NB4 (cell line): ENCODE data around the gene MTHFSD.

ENCODE experiments used
- DNase-seq: peaks from one replicate; pipeline ENCODE4 v3.0.0; 2010; ENCODE audit warnings: low read depth
- H3K4me3 ChIP-seq: one replicate; pipeline ENCODE4 v1.5.1; 2011; ENCODE audit warnings: mild to moderate bottlenecking, low read depth, low read length, moderate library complexity
- CTCF ChIP-seq: IDR thresholded peaks from one replicate; pipeline ENCODE4 v1.5.1; 2012; ENCODE audit warnings: low read depth, low read length
- MAX ChIP-seq: IDR thresholded peaks from 2 replicates; pipeline ENCODE4 v1.6.1; 2011; ENCODE audit warnings: low read depth, low read length
- MYC ChIP-seq: IDR thresholded peaks from 2 replicates; pipeline ENCODE4 v1.6.1; 2011; ENCODE audit warnings: low read depth, low read length
- POLR2A ChIP-seq: IDR thresholded peaks from 2 replicates; pipeline ENCODE4 v1.6.1; 2011; ENCODE audit warnings: mild to moderate bottlenecking; ENCODE audit not compliant: insufficient read length; ENCODE audit errors: extremely low read depth

MTHFSD gene

GRCh38 chr16:86537486-86537885 lies 17.5 kb downstream of the MTHFSD start:
- H3K4me3 ChIP-seq = no peak overlapping the region
- DNase-seq = no peak
- TF ChIP-seq MYC (no peak), MAX (no peak), CTCF (no peak)

- H3K4me3 ChIP-seq = no peak overlapping the region
- no peak for TF ChIP-seq POLR2A
- no peak for TF ChIP-seq CTCF
- TF ChIP-seq MAX = no peak
- no peak for TF ChIP-seq MYC
- DNase-seq = no peak
Measured at GRCh38 chr16:86536621-86537020, 18.4 kb downstream of the MTHFSD start.

- no peak overlapping the region for H3K4me3 ChIP-seq
- DNase-seq = no peak
- TF ChIP-seq MAX = no peak
- no peak for TF ChIP-seq MYC
- no peak for TF ChIP-seq POLR2A
- no peak for TF ChIP-seq CTCF
Measured at GRCh38 chr16:86534779-86535615, 20.0 kb downstream of the MTHFSD start.

GRCh38 chr16:86533767-86534351 lies 21.2 kb downstream of the MTHFSD start:
- TF ChIP-seq MYC = no peak
- no peak for TF ChIP-seq POLR2A
- TF ChIP-seq MAX = no peak
- no peak for TF ChIP-seq CTCF
- DNase-seq = no peak
- no peak overlapping the region for H3K4me3 ChIP-seq

- DNase-seq = no peak
- H3K4me3 ChIP-seq = no peak overlapping the region
- no peak for TF ChIP-seq POLR2A
- TF ChIP-seq MYC = no peak
- TF ChIP-seq MAX = no peak
- no peak for TF ChIP-seq CTCF
Measured at GRCh38 chr16:86533076-86533475, 22.0 kb downstream of the MTHFSD start.
